Kidney (tissue), 14 donors: Measurements from ENCODE around the gene GTPBP3. TPM values are rescaled to one million over a fixed set of nuclear protein-coding genes. Genes with fewer than 3 reads are reported as not detected.

Experiments
- DNase-seq, 5 donors: peaks; one replicate each; pipeline ENCODE4 v3.0.0-alpha.2; 2013 to 2020
- FAIRE-seq: peaks from 2 replicates; lab custom pipeline; 2012; peaks lifted over from hg19 to GRCh38; lab: Jason Lieb, UNC
- H3K27ac ChIP-seq, 2 donors: one replicate each; pipeline ENCODE4 v1.7.0; 2013; ENCODE audit warnings: low read depth in 2 of 2, low read length in 2 of 2, inconsistent platforms in 1 of 2
- H3K27me3 ChIP-seq: one replicate; pipeline ENCODE4 v1.7.1; 2013; ENCODE audit warnings: low read length, inconsistent platforms; ENCODE audit not compliant: control insufficient read depth, insufficient read depth
- H3K36me3 ChIP-seq, 3 donors: one replicate each; pipeline versions ENCODE4 v1.7.0 to v1.7.1; 2013; ENCODE audit warnings: low read length in 3 of 3, control low read depth in 1 of 3, inconsistent platforms in 1 of 3; ENCODE audit not compliant: insufficient read depth in 3 of 3, control insufficient read depth in 2 of 3
- H3K4me1 ChIP-seq, 3 donors: one replicate each; pipeline versions ENCODE4 v1.7.0 to v1.7.1; 2013; ENCODE audit warnings: low read length in 3 of 3, inconsistent platforms in 1 of 3, low read depth in 1 of 3; ENCODE audit not compliant: control insufficient read depth in 2 of 3, insufficient read depth in 2 of 3
- H3K4me3 ChIP-seq, 3 donors: one replicate each; pipeline versions ENCODE4 v1.7.0 to v1.8.1; 2013; ENCODE audit warnings: low read length in 3 of 3, control low read depth in 1 of 3, inconsistent platforms in 1 of 3
- H3K9ac ChIP-seq, 3 donors: one replicate each; pipeline versions ENCODE4 v1.7.0 to v1.7.1; 2013; ENCODE audit warnings: low read length in 3 of 3, control low read depth in 1 of 3, inconsistent platforms in 1 of 3
- H3K9me3 ChIP-seq, 3 donors: one replicate each; pipeline versions ENCODE4 v1.7.0 to v1.7.1; 2013; ENCODE audit warnings: low read length in 3 of 3, control low read depth in 1 of 3, inconsistent platforms in 1 of 3; ENCODE audit not compliant: control insufficient read depth in 2 of 3, insufficient read depth in 1 of 3
- intact Hi-C: fragments of 100-400 bp; cut with DNase I; formaldehyde crosslinking; loops from one replicate; pipeline ENCODE4 v1.11.1; 2022
- polyA plus RNA-seq: library from polyadenylated mRNA; stranded (reverse); fragments of 350-450 nt; fragmentation: Illumina TruSeq; extraction: RNeasy Lipid Tissue Mini Kit (QIAGEN cat#74804); gene quantifications from one replicate; pipeline ENCODE4 v1.2.3, GENCODE V29; 2014; ENCODE audit warnings: low read depth, low replicate concordance; ENCODE audit not compliant: insufficient read depth
- total RNA-seq: library from RNA; stranded (reverse); fragmentation: NEBNext Ultra II Directional; extraction: Animal tissue kit (Norgen Biotek cat#: 25700); gene quantifications from one replicate; pipeline ENCODE4 v1.2.1, GENCODE V29; 2021
- TF ChIP-seq, protein P1 (sequence below): IDR thresholded peaks from 3 replicates; pipeline ENCODE4 v1.5.1; 2012; ENCODE audit warnings: mild to moderate bottlenecking, moderate library complexity, borderline replicate concordance; ENCODE audit not compliant: insufficient read depth; ENCODE audit errors: extremely low read depth
- donor health status: control.
- donor health status: control.
- donor health status: control.
- donor health status: control.
- donor health status: control.
- donor health status: DM: yes; HTN: yes; CAD: no.
- donor health status: Normal renal cell carcinoma (clear cell type).

GTPBP3 gene
- total and polyA plus RNA-seq, 2 donors from 2014 or later = 11.0 to 20.4 TPM

GRCh38 chr19:17309965-17310461 lies 27.3 kb upstream of the GTPBP3 start:
- H3K27ac ChIP-seq = no peak overlapping the region
- H3K4me3 ChIP-seq = peak overlapping the region; percentile 80 to 87 (median 81)
- no peak for FAIRE-seq
- intact Hi-C loops = no loop called here
- H3K27me3 ChIP-seq = no peaks in the 10 kb centered on the region
- no peaks in the 10 kb centered on the region for H3K9me3 ChIP-seq
- H3K4me1 ChIP-seq = peaks cover 0 to 26% (median 6%) of the 10 kb centered on the region in 3 donors
- TF ChIP-seq, protein P1, sequence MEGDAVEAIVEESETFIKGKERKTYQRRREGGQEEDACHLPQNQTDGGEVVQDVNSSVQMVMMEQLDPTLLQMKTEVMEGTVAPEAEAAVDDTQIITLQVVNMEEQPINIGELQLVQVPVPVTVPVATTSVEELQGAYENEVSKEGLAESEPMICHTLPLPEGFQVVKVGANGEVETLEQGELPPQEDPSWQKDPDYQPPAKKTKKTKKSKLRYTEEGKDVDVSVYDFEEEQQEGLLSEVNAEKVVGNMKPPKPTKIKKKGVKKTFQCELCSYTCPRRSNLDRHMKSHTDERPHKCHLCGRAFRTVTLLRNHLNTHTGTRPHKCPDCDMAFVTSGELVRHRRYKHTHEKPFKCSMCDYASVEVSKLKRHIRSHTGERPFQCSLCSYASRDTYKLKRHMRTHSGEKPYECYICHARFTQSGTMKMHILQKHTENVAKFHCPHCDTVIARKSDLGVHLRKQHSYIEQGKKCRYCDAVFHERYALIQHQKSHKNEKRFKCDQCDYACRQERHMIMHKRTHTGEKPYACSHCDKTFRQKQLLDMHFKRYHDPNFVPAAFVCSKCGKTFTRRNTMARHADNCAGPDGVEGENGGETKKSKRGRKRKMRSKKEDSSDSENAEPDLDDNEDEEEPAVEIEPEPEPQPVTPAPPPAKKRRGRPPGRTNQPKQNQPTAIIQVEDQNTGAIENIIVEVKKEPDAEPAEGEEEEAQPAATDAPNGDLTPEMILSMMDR = no peak
- no peak for DNase-seq
- H3K36me3 ChIP-seq = peaks cover 0 to 11% (median 2%) of the 10 kb centered on the region in 3 donors
- peak overlapping the region; percentile 67 to 68 (median 68) for H3K9ac ChIP-seq

GRCh38 chr19:17311455-17312188 lies 25.7 kb upstream of the GTPBP3 start:
- H3K4me1 ChIP-seq = peaks cover 0 to 18% (median 6%) of the 10 kb centered on the region in 3 donors
- H3K27me3 ChIP-seq = no peaks in the 10 kb centered on the region
- FAIRE-seq (no peak), DNase-seq (no peak)
- TF ChIP-seq, protein P1 = no peak
- H3K9ac ChIP-seq = peak overlapping the region in 1 of 3 donors; percentile 3
- peaks cover 0 to 17% (median 4%) of the 10 kb centered on the region in 3 donors for H3K36me3 ChIP-seq
- no peaks in the 10 kb centered on the region for H3K9me3 ChIP-seq
- no peak overlapping the region for H3K27ac ChIP-seq
- no peak overlapping the region for H3K4me3 ChIP-seq
- intact Hi-C loops = no loop called here

DNA sequence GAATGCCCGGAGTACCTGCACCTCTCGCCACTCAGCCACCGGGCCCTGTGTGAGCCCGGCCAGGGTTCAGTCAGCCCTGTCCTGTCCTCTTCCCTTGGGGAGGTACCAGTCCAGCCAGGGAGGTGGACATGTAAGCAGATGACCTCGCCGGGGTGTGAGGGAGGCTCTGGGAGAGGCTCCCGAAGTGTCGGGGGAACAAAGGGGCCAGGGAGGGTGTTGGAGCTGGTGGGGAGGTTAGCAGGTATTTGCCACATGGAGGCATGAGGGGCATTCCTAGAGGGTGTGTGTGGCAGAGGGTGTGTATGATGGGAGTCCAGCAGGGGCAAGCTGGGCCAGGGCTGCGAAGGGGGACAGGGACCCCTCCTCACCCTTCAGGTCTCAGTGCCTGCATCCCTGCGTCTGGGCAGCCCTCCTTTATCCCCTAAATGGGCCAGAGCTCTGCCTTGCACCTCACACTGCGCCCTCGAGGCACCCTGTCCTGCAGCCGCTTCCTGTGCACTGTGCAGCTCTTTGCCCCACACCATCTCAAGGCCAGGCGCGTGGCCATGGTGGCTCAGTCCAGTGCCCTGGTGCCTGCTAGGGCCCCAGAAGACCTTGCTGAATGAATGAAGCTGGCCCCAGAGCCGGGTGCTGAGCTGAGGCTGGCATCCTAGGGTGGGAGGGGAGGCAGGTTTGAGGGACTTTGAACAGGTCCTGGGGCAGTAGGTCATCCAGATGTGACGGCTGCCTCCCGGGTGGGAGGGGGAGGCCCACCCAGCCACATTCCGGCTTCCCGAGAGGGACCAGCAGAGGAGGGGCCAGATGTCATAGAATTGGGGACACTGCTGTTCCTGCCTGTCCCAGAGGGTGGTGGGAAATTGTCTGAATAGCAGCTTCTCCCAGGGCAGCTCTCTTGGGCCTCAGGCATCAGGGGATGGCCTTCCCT lies 24.9 kb upstream of the GTPBP3 start:
- no peak for FAIRE-seq
- Histone ChIP-seq H3K36me3 (peaks cover 0 to 17% (median 4%) of the 10 kb centered on the region in 3 donors), H3K27me3 (no peaks in the 10 kb centered on the region), H3K9ac (no peak overlapping the region), H3K4me3 (no peak overlapping the region), H3K27ac (no peak overlapping the region), H3K9me3 (no peaks in the 10 kb centered on the region), H3K4me1 (peaks cover 0 to 18% (median 6%) of the 10 kb centered on the region in 3 donors)
- TF ChIP-seq, protein P1 = no peak
- intact Hi-C loops = no loop called here
- DNase-seq = no peak
